ENCODE measurements around the gene MAPK10. TPM values are rescaled to one million over a fixed set of nuclear protein-coding genes. Genes with fewer than 3 reads are reported as not detected.

MAPK10 gene
- total RNA-seq, 4 donors from 2014 or later: 2.0 to 16.8 (median 4.1) TPM

DNA sequence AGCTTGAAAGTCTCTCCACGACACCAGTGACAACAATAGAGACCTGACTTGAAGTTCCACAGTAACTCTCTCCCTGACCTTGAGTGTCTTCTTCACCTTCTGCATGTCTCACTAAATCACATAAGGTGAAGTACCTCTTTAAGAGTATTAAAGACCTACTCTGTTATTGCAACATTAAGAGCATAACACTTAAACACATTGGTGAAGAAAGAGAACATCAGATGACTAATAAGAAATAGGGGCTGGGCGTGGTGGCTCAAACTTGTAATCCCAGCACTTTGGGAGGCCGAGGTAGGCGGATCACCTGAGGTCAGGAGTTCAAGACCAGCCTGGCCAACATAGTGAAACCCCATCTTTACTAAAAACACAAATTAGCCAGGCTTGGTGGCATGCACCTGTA, 33.9 kb upstream of the MAPK10 start:
- no peak for TF ChIP-seq POLR2A (IDR thresholded peaks at IDR 0.05)
- TF ChIP-seq, protein P1, sequence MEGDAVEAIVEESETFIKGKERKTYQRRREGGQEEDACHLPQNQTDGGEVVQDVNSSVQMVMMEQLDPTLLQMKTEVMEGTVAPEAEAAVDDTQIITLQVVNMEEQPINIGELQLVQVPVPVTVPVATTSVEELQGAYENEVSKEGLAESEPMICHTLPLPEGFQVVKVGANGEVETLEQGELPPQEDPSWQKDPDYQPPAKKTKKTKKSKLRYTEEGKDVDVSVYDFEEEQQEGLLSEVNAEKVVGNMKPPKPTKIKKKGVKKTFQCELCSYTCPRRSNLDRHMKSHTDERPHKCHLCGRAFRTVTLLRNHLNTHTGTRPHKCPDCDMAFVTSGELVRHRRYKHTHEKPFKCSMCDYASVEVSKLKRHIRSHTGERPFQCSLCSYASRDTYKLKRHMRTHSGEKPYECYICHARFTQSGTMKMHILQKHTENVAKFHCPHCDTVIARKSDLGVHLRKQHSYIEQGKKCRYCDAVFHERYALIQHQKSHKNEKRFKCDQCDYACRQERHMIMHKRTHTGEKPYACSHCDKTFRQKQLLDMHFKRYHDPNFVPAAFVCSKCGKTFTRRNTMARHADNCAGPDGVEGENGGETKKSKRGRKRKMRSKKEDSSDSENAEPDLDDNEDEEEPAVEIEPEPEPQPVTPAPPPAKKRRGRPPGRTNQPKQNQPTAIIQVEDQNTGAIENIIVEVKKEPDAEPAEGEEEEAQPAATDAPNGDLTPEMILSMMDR (IDR thresholded peaks at IDR 0.05): no peak
- TF ChIP-seq EP300 (IDR thresholded peaks at IDR 0.05): no peak
- TF ChIP-seq POLR2AphosphoS5 (IDR thresholded peaks at IDR 0.05): no peak
- Histone ChIP-seq H3K4me1 (no peaks in the 10 kb centered on the region), H3K27ac (no peak overlapping the region), H3K36me3 (no peaks in the 10 kb centered on the region), H3K27me3 (no peaks in the 10 kb centered on the region), H3K4me3 (no peak overlapping the region), H3K9me3 (no peaks in the 10 kb centered on the region)
- 60% methylated on average over 4 of the region's 4 CpGs for WGBS
- DNase-seq (ENCODE audit: low spot score in 2 of 2): no peak

DNA sequence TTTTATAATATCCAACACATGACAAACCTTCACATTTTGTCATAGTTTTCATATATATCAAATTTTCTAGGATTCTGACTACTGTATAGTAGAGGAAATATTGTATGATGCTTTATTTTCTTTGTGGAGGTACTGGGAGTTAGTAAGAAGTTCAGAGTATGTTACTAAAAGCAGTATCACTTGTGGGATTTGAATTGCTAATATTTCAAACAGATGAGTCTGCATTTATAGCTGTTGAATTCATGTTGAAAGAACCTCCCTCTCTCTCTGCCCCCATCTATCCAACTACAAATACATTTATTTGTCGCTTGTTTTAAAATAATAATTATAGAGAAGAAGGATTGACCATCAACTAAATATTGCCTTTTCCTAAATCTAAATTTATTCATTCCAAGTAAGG, 29.8 kb upstream of the MAPK10 start:
- H3K27ac ChIP-seq: no peak overlapping the region
- H3K36me3 ChIP-seq: no peaks in the 10 kb centered on the region
- WGBS: 93% methylated on average over 1 of the region's 1 CpG
- H3K4me1 ChIP-seq: no peaks in the 10 kb centered on the region
- TF ChIP-seq, protein P1 (IDR thresholded peaks at IDR 0.05): no peak
- TF ChIP-seq EP300 (IDR thresholded peaks at IDR 0.05) (no peak), POLR2AphosphoS5 (IDR thresholded peaks at IDR 0.05) (no peak)
- no peak overlapping the region for H3K4me3 ChIP-seq
- H3K9me3 ChIP-seq: no peaks in the 10 kb centered on the region
- no peaks in the 10 kb centered on the region for H3K27me3 ChIP-seq
- no peak for DNase-seq (ENCODE audit: low spot score in 2 of 2)

GRCh38 chr4:86388252-86388651, 28.4 kb upstream of the MAPK10 start:
- no peak for DNase-seq (ENCODE audit: low spot score in 2 of 2)
- TF ChIP-seq POLR2A (IDR thresholded peaks at IDR 0.05): no peak
- TF ChIP-seq POLR2AphosphoS5 (IDR thresholded peaks at IDR 0.05): no peak
- no peak for TF ChIP-seq EP300 (IDR thresholded peaks at IDR 0.05)
- TF ChIP-seq, protein P1 (IDR thresholded peaks at IDR 0.05): no peak
- Histone ChIP-seq H3K27me3 (no peaks in the 10 kb centered on the region), H3K27ac (no peak overlapping the region), H3K36me3 (no peaks in the 10 kb centered on the region), H3K9me3 (no peaks in the 10 kb centered on the region), H3K4me3 (no peak overlapping the region), H3K4me1 (peaks cover 6% of the 10 kb centered on the region)
- WGBS: 81% methylated on average over 1 of the region's 1 CpG

- H3K27me3 ChIP-seq: no peaks in the 10 kb centered on the region
- H3K27ac ChIP-seq: no peak overlapping the region
- TF ChIP-seq POLR2A (IDR thresholded peaks at IDR 0.05): no peak
- TF ChIP-seq, protein P1 (IDR thresholded peaks at IDR 0.05): no peak
- no peak for TF ChIP-seq POLR2AphosphoS5 (IDR thresholded peaks at IDR 0.05)
- no peak for TF ChIP-seq EP300 (IDR thresholded peaks at IDR 0.05)
- H3K4me3 ChIP-seq: no peak overlapping the region
- no peaks in the 10 kb centered on the region for H3K9me3 ChIP-seq
- WGBS: 74% methylated on average over 6 of the region's 6 CpGs
- no peaks in the 10 kb centered on the region for H3K36me3 ChIP-seq
- no peak for DNase-seq (ENCODE audit: low spot score in 2 of 2)
- peaks cover 6% of the 10 kb centered on the region for H3K4me1 ChIP-seq
Observed at GRCh38 chr4:86386817-86387415, 27.1 kb upstream of the MAPK10 start.

DNA sequence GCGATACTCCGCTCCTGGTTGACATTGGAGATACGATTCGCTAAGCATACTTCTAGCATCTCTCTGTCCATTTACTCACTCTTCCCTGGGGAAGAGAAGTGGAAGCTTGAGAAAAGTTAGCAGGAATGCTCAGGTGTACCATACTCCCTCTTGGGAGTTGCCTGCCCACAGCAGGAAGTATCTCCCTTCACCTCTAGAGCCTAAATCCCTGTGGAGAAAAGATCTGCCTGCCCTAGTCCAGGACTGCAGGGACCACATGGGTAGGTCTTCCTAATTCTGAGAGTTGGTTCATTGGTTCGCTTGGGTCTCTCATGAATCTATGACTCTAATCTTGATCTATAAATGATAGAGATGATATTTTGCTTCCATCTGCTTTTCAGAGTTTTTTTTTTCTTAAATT, 26.3 kb upstream of the MAPK10 start:
- no peak overlapping the region for H3K4me3 ChIP-seq
- over 99% methylated on average over 5 of the region's 5 CpGs for WGBS
- peaks cover 6% of the 10 kb centered on the region for H3K4me1 ChIP-seq
- H3K27me3 ChIP-seq: no peaks in the 10 kb centered on the region
- DNase-seq (ENCODE audit: low spot score in 2 of 2): no peak
- no peaks in the 10 kb centered on the region for H3K9me3 ChIP-seq
- H3K36me3 ChIP-seq: no peaks in the 10 kb centered on the region
- no peak overlapping the region for H3K27ac ChIP-seq
- TF ChIP-seq, protein P1 (IDR thresholded peaks at IDR 0.05): no peak
- TF ChIP-seq EP300 (IDR thresholded peaks at IDR 0.05) (no peak), POLR2AphosphoS5 (IDR thresholded peaks at IDR 0.05) (no peak), POLR2A (IDR thresholded peaks at IDR 0.05) (no peak)
